Astrocyte of the spinal cord (primary cell): ENCODE data around the gene DDX41.

ENCODE experiments used
- DNase-seq: peaks from one replicate; pipeline ENCODE4 v3.0.0; 2011; ENCODE audit warnings: low read depth, low spot score
- H3K4me3 ChIP-seq: 2 replicates; pipeline ENCODE4 v1.5.1; 2011; ENCODE audit warnings: low read depth, mild to moderate bottlenecking, low read length, moderate library complexity
- in situ Hi-C: cut with HindIII; loops from 2 replicates; pipeline ENCODE4 v1.10.0; 2017; ENCODE audit warnings: low sequenced_read_pairs
- TF ChIP-seq, protein P1 (sequence below): IDR thresholded peaks from 2 replicates; pipeline ENCODE4 v1.5.1; 2012; ENCODE audit warnings: low read depth, mild to moderate bottlenecking, low read length, inconsistent platforms

Gene DDX41

DNA sequence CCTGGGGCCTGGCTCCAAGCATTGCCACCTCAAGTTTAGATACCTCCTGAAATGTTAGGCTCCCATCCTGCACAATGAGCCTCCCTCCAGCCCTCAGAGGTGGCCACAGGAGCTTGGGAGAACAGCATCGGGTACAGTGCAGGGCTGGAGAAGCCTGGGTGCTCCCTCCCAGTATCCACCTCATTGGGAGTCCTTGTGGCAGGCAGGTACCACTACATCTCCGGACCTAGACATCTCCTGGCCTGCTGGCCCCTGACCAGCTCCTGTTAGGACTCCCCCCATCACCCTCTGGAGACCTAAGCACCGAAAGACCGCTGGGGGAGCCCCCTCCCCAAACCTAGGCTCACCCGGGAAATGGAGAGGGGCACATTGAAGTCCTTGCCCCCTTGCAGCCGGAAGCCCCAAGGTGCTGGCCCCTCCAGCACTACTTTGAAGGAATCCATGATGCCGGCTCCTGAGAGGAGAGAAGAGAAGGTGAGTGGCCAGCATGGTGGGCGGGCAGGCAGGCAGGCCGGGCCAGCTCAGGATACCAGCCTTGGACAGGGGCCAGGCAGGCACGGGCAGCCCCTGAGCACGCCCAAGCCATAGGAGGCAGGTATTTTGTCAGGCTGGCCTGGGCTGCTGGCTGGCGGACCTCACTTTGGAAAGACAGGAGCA lies 20.6 kb downstream of the DDX41 start:
- peak; percentile 72 for DNase-seq
- peak overlapping the region; percentile 65 for H3K4me3 ChIP-seq
- TF ChIP-seq, protein P1, sequence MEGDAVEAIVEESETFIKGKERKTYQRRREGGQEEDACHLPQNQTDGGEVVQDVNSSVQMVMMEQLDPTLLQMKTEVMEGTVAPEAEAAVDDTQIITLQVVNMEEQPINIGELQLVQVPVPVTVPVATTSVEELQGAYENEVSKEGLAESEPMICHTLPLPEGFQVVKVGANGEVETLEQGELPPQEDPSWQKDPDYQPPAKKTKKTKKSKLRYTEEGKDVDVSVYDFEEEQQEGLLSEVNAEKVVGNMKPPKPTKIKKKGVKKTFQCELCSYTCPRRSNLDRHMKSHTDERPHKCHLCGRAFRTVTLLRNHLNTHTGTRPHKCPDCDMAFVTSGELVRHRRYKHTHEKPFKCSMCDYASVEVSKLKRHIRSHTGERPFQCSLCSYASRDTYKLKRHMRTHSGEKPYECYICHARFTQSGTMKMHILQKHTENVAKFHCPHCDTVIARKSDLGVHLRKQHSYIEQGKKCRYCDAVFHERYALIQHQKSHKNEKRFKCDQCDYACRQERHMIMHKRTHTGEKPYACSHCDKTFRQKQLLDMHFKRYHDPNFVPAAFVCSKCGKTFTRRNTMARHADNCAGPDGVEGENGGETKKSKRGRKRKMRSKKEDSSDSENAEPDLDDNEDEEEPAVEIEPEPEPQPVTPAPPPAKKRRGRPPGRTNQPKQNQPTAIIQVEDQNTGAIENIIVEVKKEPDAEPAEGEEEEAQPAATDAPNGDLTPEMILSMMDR: peak; percentile 51
- in situ Hi-C loops: no loop called here

DNA sequence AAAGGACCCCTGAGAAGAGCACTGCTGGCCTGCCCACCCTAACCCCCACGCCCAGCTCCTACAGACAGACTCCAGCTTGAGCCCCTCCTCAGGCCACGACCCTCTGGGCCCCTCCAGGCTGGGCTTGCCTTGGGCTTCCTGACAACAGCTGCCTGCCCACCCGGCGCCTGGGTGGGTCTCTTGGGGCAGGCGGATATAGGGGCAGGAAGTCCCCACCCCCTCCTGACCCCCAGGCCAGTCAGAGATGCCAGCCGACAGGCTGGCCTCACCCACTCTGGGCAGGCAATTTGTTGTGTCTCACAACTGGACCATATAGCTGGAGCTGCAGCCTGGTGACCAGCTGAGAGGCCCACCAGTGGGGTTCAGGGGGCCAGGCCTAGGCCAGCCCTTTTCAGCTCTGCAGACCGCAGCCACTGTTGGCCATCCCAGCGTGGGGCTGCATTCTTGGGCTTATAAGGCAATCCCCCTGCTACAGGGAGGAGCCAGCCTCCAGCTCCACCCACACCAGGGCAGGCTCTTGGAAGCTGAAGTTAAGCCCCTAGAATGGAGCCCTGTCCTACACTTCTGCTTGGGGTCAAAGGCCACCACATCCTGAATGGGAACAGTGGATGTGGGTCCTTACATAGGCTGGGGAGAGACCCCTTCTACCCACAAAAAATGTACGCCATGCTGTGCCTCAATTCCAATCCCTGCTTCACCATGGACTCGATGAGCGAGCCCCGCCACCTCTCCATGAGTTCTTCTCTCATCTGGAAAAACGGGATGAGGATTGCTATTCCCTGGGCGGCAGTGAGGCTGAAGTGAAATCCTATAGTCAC lies 21.3 kb downstream of the DDX41 start:
- TF ChIP-seq, protein P1: no peak
- peak overlapping the region; percentile 65 for H3K4me3 ChIP-seq
- DNase-seq: peak; percentile 97
- in situ Hi-C loops: no loop called here

DNA sequence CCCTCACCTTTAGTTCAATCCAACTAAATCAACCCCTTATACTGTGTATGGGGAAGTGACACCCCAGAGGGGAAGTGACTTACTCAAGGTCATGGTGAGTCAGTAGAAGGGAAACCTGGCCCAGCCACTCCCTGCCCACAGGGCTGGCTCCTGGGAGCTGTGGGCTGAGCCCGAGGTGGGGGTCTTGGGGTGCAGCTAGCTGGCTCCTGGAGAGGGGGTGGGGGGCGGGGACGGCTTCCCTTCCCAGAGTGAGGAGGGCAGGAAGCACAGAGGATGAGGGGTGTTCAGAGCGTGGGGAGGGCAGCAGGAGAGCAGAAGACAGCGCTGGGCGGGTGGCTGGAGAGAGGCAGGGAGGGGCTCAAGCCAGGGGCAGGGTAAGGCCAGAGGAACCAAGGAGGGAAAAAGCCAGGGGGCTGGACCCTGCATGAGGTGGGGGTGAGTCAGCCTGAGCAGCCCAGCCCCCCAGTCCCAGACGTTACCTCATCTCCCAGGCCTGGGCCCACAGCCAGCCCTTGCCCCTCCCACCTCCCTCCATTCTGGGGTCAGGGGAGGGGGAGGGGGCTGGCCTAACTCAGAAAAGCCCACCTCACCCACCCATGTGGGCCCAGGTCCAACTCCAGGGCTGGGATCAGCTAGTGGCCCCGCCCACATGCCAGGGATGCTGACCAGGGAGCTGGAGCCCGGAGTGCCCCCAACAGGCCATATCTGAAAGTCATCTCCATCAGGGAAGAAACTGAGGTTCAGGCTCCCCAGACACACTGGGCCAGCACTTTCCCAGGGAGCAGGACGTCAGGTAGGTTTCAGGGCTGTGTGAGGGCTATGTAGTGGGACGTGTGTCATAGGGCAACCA lies 22.2 kb downstream of the DDX41 start:
- H3K4me3 ChIP-seq: peak overlapping the region; percentile 65
- in situ Hi-C loops: no loop called here
- peak; percentile 96 for DNase-seq
- TF ChIP-seq, protein P1: peak; percentile 45

DNA sequence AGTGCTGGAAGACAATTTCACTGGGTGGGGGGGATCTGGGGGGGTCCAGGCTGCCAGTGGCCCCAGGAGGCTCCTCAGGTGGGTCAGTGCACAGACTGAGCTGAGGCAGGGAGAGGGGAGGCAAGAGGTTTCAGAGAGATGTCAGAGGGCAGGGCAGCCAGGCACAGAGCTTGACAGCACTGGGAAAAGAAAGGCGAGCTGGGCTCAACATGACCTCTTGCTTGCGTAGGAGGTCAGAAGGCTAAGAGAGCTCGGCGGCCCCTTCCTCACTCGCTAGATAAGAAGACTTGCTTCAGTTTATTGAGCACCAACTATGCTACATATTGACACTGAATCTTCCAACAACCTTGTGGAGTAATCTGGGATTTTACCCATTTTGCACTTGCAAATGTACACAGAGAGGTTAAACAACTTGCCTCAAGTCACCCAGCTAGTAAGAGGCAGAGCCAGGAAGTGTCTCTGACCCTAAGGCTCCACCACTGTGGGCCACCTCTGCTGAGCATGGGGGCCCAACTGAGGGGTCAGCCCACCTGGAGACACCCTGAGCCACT lies 22.9 kb downstream of the DDX41 start:
- in situ Hi-C loops: no loop called here
- no peak for DNase-seq
- no peak overlapping the region for H3K4me3 ChIP-seq
- TF ChIP-seq, protein P1: no peak

DNA sequence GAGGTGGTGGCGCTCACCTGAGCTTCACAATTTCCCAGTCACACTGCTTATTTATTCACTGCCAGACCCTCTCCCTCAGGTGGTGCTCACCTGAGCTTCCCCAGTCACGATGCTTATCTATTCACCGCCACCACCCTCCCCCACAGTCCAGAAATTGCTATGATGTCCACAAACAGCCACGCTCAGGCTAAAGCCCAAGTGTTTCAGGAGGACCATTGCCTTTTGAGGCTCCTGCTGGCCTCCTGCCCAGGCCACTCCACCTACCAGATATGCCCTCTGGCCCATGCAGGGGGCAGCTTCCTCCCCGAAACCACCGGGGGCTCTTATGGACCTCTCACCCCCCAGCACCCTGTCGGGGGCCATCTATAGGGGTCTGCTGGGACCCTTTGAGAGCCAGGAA lies 23.9 kb downstream of the DDX41 start:
- in situ Hi-C loops: no loop called here
- H3K4me3 ChIP-seq: no peak overlapping the region
- TF ChIP-seq, protein P1: no peak
- no peak for DNase-seq
